Keratinocyte (primary cell): ENCODE results near the gene FAIM2. TPM values are rescaled to one million over a fixed set of nuclear protein-coding genes. Genes with fewer than 3 reads are reported as not detected.
A peak's percentile ranks its signal among the peaks of the same experiment; 100 is the strongest.

Experiments used
- DNase-seq: peaks from one replicate; pipeline ENCODE4 v3.0.0-alpha.2; 2011; ENCODE audit warnings: low read depth, missing footprints, low spot score
- FAIRE-seq: peaks from 2 replicates; lab custom pipeline; 2011; peaks lifted over from hg19 to GRCh38; lab: Jason Lieb, UNC
- H2AFZ ChIP-seq: 2 replicates; pipeline ENCODE4 v1.6.0; 2012; ENCODE audit warnings: low read length, control low read depth, inconsistent platforms; ENCODE audit not compliant: control insufficient read depth
- H3K27ac ChIP-seq: 2 replicates; pipeline ENCODE4 v1.5.1; 2011; ENCODE audit warnings: low read length; ENCODE audit not compliant: control insufficient read depth, insufficient read depth
- H3K27me3 ChIP-seq: 3 replicates; pipeline ENCODE4 v1.6.0; 2011; ENCODE audit warnings: low read length; ENCODE audit not compliant: control insufficient read depth, insufficient read depth; ENCODE audit errors: extremely low read depth
- H3K36me3 ChIP-seq, 2 experiments: 2 replicates in 1 of 2; 3 replicates in 1 of 2; pipeline ENCODE4 v1.5.1; 2011; ENCODE audit warnings: low read length in 2 of 2, mild to moderate bottlenecking in 1 of 2; ENCODE audit not compliant: control insufficient read depth in 2 of 2, insufficient read depth in 2 of 2; ENCODE audit errors: extremely low read depth in 1 of 2
- H3K4me1 ChIP-seq: 3 replicates; pipeline ENCODE4 v1.5.1; 2011; ENCODE audit warnings: low read length; ENCODE audit not compliant: control insufficient read depth, insufficient read depth; ENCODE audit errors: extremely low read depth
- H3K4me2 ChIP-seq: 3 replicates; pipeline ENCODE4 v1.6.0; 2011; ENCODE audit warnings: low read depth, low read length; ENCODE audit not compliant: control insufficient read depth, insufficient read depth; ENCODE audit errors: extremely low read depth
- H3K4me3 ChIP-seq, 3 experiments: fragments of 200-600 bp in 1 of 3; sonication (generic) in 1 of 3; 2 replicates in 2 of 3; 3 replicates in 1 of 3; pipeline ENCODE4 v1.5.1; 2011 to 2016; ENCODE audit warnings: low read length in 3 of 3, mild to moderate bottlenecking in 3 of 3, control low read depth in 2 of 3, inconsistent platforms in 1 of 3, low read depth in 1 of 3, mixed read lengths in 1 of 3, mixed run types in 1 of 3, moderate library complexity in 1 of 3; ENCODE audit not compliant: control insufficient read depth in 2 of 3, insufficient read depth in 2 of 3; ENCODE audit errors: extremely low read depth in 1 of 3
- H3K79me2 ChIP-seq: 2 replicates; pipeline ENCODE4 v1.6.0; 2012; ENCODE audit warnings: low read length; ENCODE audit not compliant: control insufficient read depth, insufficient read depth
- H3K9ac ChIP-seq: 3 replicates; pipeline ENCODE4 v1.6.0; 2011; ENCODE audit warnings: low read length; ENCODE audit not compliant: control insufficient read depth, insufficient read depth; ENCODE audit errors: extremely low read depth
- H3K9me1 ChIP-seq: 3 replicates; pipeline ENCODE4 v1.6.0; 2011; ENCODE audit warnings: low read length; ENCODE audit not compliant: control insufficient read depth, insufficient read depth; ENCODE audit errors: extremely low read depth
- H3K9me3 ChIP-seq: 2 replicates; pipeline ENCODE4 v1.5.1; 2012; ENCODE audit warnings: low read depth, low read length; ENCODE audit not compliant: control insufficient read depth
- H4K20me1 ChIP-seq: 3 replicates; pipeline ENCODE4 v1.6.0; 2011; ENCODE audit warnings: low read length; ENCODE audit not compliant: control insufficient read depth, insufficient read depth; ENCODE audit errors: extremely low read depth
- EZH2 ChIP-seq: IDR thresholded peaks from one replicate; pipeline ENCODE4 v1.6.1; 2012; ENCODE audit warnings: inconsistent platforms, mild to moderate bottlenecking, low read length, moderate library complexity
- dilution Hi-C: fragments of 300-500 bp; cut with MboI; formaldehyde crosslinking; loops from one replicate; pipeline ENCODE4 v1.7.0; 2020; ENCODE audit warnings: low sequenced_read_pairs; ENCODE audit not compliant: extremely low pct_ligation_motif_present
- polyA plus RNA-seq, 5 experiments: library from polyadenylated mRNA; depleted of rRNA in 3 of 5; stranded (reverse) in 3 of 5; stranded (forward) in 1 of 5; unstranded in 1 of 5; fragments of >200 nt; gene quantifications; 1 replicate in 1 of 5; 2 replicates in 3 of 5; 3 replicates in 1 of 5; pipeline versions ENCODE4 v1.2.1 to v1.2.3, GENCODE V29; 2011 to 2012; ENCODE audit warnings: missing spikeins in 2 of 5, low read depth in 1 of 5, low replicate concordance in 1 of 5
- TF ChIP-seq, protein P1 (sequence below), 3 experiments: IDR thresholded peaks in 1 of 3; conservative IDR thresholded peaks in 1 of 3; optimal IDR thresholded peaks in 1 of 3; 2 replicates in 2 of 3; 3 replicates in 1 of 3; pipeline versions ENCODE3 to v1.5.1; 2011; ENCODE audit warnings: low read length in 3 of 3, mild to moderate bottlenecking in 3 of 3, moderate library complexity in 2 of 3, control low read depth in 1 of 3, inconsistent platforms in 1 of 3; ENCODE audit not compliant: insufficient read depth in 2 of 3; ENCODE audit errors: extremely low read depth in 1 of 3

The FAIM2 gene
- polyA plus RNA-seq, 1 donor (not counting 4 experiments of a cell fraction or from before 2014, with no cell fraction given), result not detected

DNA sequence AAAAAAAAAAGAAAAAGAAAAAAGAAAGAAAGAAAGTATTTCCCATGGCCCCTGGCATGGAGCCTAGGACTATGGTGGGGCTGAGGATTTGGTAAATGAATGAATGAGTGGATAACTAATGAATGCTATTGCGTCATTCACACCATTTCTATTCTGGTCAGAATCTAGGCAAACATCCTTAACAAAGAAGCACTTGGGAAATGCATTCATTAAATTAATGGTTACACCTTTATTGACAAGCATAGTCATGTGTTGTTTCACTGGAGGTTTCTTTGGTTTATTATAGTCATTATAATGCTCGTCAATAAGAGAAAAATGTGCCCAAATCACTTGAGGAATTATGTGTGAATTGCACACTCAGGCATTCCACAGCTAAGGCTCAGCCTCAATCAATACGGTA lies 33.2 kb upstream of the FAIM2 start:
- no peaks in the 10 kb centered on the region for H3K79me2 ChIP-seq
- H3K9ac ChIP-seq, result no peak overlapping the region
- H3K4me2 ChIP-seq, result peak overlapping the region; percentile 65
- no peak for FAIRE-seq
- dilution Hi-C loops, result no loop called here
- H3K27me3 ChIP-seq, result no peaks in the 10 kb centered on the region
- no peaks in the 10 kb centered on the region for H3K36me3 ChIP-seq
- TF ChIP-seq, protein P1, sequence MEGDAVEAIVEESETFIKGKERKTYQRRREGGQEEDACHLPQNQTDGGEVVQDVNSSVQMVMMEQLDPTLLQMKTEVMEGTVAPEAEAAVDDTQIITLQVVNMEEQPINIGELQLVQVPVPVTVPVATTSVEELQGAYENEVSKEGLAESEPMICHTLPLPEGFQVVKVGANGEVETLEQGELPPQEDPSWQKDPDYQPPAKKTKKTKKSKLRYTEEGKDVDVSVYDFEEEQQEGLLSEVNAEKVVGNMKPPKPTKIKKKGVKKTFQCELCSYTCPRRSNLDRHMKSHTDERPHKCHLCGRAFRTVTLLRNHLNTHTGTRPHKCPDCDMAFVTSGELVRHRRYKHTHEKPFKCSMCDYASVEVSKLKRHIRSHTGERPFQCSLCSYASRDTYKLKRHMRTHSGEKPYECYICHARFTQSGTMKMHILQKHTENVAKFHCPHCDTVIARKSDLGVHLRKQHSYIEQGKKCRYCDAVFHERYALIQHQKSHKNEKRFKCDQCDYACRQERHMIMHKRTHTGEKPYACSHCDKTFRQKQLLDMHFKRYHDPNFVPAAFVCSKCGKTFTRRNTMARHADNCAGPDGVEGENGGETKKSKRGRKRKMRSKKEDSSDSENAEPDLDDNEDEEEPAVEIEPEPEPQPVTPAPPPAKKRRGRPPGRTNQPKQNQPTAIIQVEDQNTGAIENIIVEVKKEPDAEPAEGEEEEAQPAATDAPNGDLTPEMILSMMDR (optimal IDR thresholded peaks at IDR 0.05 in 1 of 3, IDR thresholded peaks at IDR 0.05 in 1 of 3, conservative IDR thresholded peaks at IDR 0.05 in 1 of 3; ENCODE audit: extremely low read depth in 1 of 3, insufficient read depth in 2 of 3, low read length in 3 of 3), result no peak
- TF ChIP-seq EZH2, result no peak
- no peak overlapping the region for H3K4me3 ChIP-seq
- H3K4me1 ChIP-seq, result peaks cover 20% of the 10 kb centered on the region
- H3K9me3 ChIP-seq, result no peaks in the 10 kb centered on the region
- no peak overlapping the region for H2AFZ ChIP-seq
- H4K20me1 ChIP-seq, result no peaks in the 10 kb centered on the region
- no peaks in the 10 kb centered on the region for H3K9me1 ChIP-seq
- no peak overlapping the region for H3K27ac ChIP-seq
- DNase-seq, result no peak

DNA sequence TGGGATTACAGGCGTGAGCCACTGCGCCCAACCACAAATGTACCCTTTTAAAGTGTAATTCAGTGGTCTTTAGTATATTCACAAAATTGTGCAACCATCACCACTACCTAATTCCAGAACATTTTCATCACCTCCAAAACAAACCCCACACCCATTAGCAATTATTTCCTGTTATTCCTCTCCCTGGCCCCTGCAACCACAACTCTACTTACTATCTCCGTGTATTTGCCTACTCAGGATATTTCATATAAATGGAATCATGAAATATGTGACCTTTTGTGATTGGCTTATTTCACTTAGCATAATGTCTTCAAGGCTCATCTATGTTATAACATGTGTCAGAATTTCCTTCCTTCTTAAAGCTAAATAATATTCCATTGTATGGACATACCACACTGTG lies 30.8 kb upstream of the FAIM2 start:
- Histone ChIP-seq H3K4me2 (no peak overlapping the region), H3K36me3 (no peaks in the 10 kb centered on the region), H2AFZ (no peak overlapping the region), H3K27ac (no peak overlapping the region), H3K4me3 (no peak overlapping the region), H4K20me1 (no peaks in the 10 kb centered on the region), H3K9me3 (no peaks in the 10 kb centered on the region), H3K27me3 (no peaks in the 10 kb centered on the region), H3K9me1 (no peaks in the 10 kb centered on the region), H3K9ac (no peak overlapping the region), H3K79me2 (no peaks in the 10 kb centered on the region), H3K4me1 (peaks cover 30% of the 10 kb centered on the region)
- no peak for FAIRE-seq
- DNase-seq, result no peak
- dilution Hi-C loops, result no loop called here
- no peak for TF ChIP-seq EZH2
- TF ChIP-seq, protein P1 (optimal IDR thresholded peaks at IDR 0.05 in 1 of 3, IDR thresholded peaks at IDR 0.05 in 1 of 3, conservative IDR thresholded peaks at IDR 0.05 in 1 of 3; ENCODE audit: extremely low read depth in 1 of 3, insufficient read depth in 2 of 3, low read length in 3 of 3), result no peak
